IPS DF 4.7 (cell line): ENCODE data around the gene ARHGAP6.

Experiments
- DNase-seq: peaks from one replicate; pipeline ENCODE4 v3.0.0-alpha.2; 2013; ENCODE audit warnings: low spot score; ENCODE audit errors: extremely low read depth

ARHGAP6 gene

GRCh38 chrX:11319806-11320520 lies 345.8 kb downstream of the ARHGAP6 start:
- DNase-seq: no peak

GRCh38 chrX:11311706-11312105 lies 354.0 kb downstream of the ARHGAP6 start:
- DNase-seq: no peak

- DNase-seq: no peak
Observed at GRCh38 chrX:11309220-11309619, 356.5 kb downstream of the ARHGAP6 start.

DNA sequence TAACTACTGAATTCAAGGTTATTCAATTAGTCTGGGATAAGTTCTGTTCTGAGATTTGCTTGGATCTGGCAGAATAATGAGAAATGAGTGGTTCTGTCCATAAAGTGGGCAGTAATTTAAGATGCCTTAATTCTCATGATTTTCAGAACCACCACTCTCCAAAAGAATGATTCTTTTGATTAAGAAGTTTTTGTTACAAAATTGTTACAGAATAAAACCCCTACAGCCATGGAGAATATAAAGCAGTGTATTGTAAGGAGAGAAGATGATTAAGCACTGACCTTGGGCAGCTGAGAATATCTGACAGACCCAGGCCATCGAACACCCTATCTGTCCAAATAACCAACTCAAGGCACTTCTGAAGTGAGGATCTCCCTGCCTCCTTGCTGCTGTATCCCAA lies 360.1 kb downstream of the ARHGAP6 start:
- DNase-seq: no peak

DNA sequence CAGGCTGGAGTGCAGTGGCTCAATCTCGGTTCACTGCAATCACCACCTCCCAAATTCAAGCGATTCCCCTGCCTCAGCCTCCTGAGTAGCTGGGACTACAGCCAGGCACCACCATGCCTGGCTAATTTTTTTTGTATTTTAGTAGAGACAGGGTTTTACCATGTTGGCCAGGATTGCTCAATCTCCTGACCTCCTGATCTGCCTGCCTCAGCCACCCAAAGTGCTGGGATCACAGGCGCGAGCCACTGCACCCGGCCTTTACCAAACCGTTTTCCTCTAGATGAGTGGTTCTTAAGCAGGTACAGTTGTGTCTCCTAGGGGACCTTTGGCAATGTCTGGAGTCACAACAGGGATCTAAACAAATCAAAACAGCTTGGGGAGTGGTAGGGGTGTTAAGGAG lies 360.9 kb downstream of the ARHGAP6 start:
- no peak for DNase-seq

- DNase-seq: no peak
Observed at GRCh38 chrX:11298600-11298999, 367.1 kb downstream of the ARHGAP6 start.

DNA sequence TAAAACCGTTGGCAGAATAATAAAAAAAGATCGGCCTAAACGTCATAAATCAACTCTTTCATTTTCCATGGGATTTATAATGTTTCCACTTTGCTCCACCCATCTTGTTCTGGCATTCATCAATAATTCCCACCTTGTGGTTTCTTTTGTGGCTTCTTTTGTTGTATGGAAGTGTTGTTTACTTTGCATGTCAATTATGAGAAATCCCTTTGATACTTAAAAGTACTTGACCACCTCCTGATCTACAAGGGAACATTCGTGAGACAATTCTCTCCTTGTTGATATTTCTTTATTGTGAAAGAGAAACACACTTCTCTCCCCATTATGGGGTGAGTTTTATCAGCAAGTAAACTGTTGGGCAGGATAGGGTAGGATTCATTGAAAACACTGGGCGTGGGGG lies 369.7 kb downstream of the ARHGAP6 start:
- no peak for DNase-seq

DNA sequence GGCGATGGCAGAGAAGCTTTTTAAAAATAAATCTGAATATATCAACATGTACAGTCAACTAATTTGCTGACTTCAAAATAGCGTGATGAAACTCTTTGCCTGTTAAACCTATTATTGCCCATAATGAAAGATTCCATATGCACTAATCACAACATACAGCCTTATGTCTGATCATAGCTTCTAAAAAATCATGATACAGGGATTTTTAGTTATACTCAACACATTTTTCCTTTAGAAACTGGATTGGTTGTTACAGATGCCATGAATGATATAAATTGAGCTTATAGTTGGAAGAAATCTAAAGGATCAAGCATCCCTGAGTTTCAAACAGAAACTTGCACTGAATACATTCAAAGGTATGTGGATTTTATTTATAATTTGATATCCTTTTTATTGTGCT lies 372.6 kb downstream of the ARHGAP6 start, which contains the start of gene AMELX:
Gene AMELX, plus strand, starts transcription at position 301 of the 400 bp plus-strand sequence. CDS start 1,376 bp downstream, outside the sequence.
- no peak for DNase-seq

- DNase-seq: no peak
Observed at GRCh38 chrX:11290416-11291102, 375.2 kb downstream of the ARHGAP6 start.

- no peak for DNase-seq
Observed at GRCh38 chrX:11287505-11287904, 378.2 kb downstream of the ARHGAP6 start.

DNA sequence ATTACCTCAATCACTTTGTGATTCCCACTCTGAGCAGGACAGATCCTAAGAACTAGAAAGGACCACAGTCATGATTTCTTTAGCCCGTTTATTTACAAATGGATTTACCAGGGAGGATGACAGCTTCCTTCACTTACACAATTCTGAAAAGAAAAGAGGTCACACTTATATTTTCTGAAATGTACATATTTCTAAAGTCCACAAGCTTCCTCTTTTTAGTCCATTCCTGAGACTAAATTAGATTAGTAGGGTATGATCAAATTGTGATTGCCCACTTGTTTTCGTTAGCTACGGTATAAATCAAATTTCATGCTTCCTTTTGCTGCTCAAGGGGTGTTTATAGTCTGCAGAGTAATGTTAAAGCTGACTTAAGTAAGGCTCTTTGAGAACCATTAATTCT lies 380.1 kb downstream of the ARHGAP6 start:
- DNase-seq: no peak

GRCh38 chrX:11282043-11282442 lies 383.7 kb downstream of the ARHGAP6 start:
- no peak for DNase-seq

- DNase-seq: no peak
Observed at GRCh38 chrX:11273544-11273943, 392.2 kb downstream of the ARHGAP6 start.

- no peak for DNase-seq
Observed at GRCh38 chrX:11272863-11273262, 392.9 kb downstream of the ARHGAP6 start.

DNA sequence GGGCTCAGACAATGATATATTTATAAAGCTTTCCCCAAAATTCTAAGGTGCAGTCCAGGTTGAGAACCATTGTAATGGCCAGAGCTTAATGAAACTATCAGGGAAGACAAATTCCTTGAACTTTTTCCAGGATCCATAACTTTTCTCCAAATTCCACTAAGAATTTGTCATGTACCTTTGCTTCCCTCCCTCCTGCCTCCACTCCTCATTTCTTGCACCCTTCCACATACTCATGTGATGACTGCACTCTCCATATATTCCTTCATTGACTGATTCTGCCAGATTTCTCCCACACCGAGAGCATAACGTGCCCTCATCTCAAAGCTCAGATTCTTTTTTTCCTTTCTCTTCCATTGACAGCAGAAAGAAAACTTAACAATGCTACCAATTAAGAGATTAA lies 393.4 kb downstream of the ARHGAP6 start:
- no peak for DNase-seq

- no peak for DNase-seq
Observed at GRCh38 chrX:11269996-11270395, 395.7 kb downstream of the ARHGAP6 start.

GRCh38 chrX:11269006-11269405 lies 396.7 kb downstream of the ARHGAP6 start:
- no peak for DNase-seq

GRCh38 chrX:11267425-11267824 lies 398.3 kb downstream of the ARHGAP6 start:
- DNase-seq: no peak

- DNase-seq: no peak
Observed at GRCh38 chrX:11266573-11267003, 399.1 kb downstream of the ARHGAP6 start.

DNA sequence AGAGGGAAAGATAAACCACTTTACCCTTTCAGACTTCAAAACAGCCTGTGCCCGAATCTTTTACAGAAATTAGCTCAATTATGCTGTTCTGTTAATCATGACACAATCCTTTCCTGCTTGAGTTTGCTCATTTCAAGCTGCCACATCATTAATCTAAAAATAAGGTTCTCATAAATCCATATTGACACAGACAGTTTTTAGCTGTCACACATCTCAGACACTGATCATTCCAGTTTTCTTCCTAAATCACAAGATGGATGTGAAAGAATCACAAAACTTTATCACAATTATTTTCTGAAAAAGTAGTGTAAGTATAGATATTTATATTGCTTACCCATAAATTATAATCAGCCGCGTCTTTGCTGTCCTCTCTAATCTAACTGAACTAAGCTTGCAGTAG lies 400.4 kb downstream of the ARHGAP6 start:
- DNase-seq: no peak

- no peak for DNase-seq
Observed at GRCh38 chrX:11264925-11265324, 400.8 kb downstream of the ARHGAP6 start.

DNA sequence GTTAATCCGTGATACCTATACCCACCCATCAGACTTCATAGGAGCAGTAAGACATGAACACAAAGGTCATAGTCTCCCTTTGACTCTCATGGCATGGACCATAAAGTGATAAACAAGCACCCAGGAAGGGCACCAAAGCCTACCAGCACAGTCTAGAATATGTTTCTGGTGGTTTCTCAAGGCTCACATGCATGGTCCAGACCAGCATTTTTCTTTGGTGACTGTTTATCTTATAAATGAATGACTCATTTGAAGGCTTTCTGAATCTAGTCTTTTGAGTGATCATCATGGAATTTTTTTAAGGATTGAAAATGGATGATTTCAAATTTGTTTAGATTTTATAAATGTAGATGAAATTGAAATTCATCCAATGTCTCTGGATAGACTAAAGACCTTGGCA lies 404.5 kb downstream of the ARHGAP6 start:
- DNase-seq: no peak

DNA sequence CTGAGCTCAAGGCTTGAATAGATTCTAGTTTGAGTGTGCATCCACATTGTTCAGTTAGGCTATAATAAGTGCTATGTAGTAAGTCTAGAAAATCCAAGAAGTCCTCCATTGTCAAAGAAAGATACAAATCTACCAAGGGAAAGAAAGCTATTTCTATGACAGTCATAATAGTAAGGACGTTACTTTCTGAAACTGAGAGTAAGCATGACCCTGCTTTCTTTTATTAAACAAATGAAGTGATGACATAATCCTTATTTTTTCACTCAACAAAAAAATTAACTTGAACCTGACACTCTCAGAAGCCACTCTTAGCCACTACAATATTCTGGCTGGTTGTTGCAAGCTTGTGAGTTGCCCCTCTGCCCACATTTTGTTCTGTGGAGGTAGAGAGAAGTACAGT lies 406.3 kb downstream of the ARHGAP6 start:
- no peak for DNase-seq
